ENCODE data around the gene PDE4D.

DNA sequence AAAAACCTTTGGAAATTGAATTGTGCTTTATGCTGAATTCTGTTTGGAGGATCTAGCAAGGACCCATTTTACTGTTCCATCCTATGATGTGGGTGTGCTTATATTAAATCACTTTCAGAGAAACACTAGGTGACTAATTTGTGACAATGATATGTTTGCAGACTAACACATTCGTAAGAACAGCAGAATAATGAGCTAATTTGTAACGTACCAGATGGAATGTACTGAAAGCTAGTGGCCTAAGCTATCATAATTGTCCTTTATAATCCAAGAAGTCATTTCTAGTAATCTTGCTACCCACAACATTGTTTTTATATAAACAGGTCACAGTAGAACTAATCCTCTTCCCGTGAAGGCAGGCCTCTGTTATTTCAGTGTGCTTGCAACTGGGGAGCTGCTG lies 292.5 kb downstream of the PDE4D start:
- TF ChIP-seq CHD1 (IDR thresholded peaks at IDR 0.05; ENCODE audit: low read depth, low read length): no peak
- TF ChIP-seq YY1 (IDR thresholded peaks at IDR 0.05; ENCODE audit: low read depth, low read length): no peak
- TF ChIP-seq BHLHE40 (IDR thresholded peaks at IDR 0.05; ENCODE audit: borderline replicate concordance in 1 of 2, low read depth in 2 of 2, low read length in 1 of 2): no peak
- TF ChIP-seq CTCF (IDR thresholded peaks at IDR 0.05 in 2 of 3, conservative IDR thresholded peaks at IDR 0.05 in 1 of 3; ENCODE audit: control insufficient read depth in 2 of 3, extremely low read depth in 1 of 3, insufficient read depth in 1 of 3, low read depth in 3 of 3, low read length in 3 of 3): no peak
- no peak for TF ChIP-seq POLR2AphosphoS5 (IDR thresholded peaks at IDR 0.05; ENCODE audit: low read length)
- TF ChIP-seq RAD21 (IDR thresholded peaks at IDR 0.05; ENCODE audit: insufficient read depth, low read depth, low read length): no peak
- no peak for TF ChIP-seq JUND (IDR thresholded peaks at IDR 0.05; ENCODE audit: low read depth, low read length)
- no peak for TF ChIP-seq SPI1 (IDR thresholded peaks at IDR 0.05; ENCODE audit: borderline replicate concordance, insufficient read depth, low read depth, low read length)
- no peak for TF ChIP-seq EZH2 (IDR thresholded peaks at IDR 0.05; ENCODE audit: borderline replicate concordance, control insufficient read depth, low read depth, low read length)
- no peak for TF ChIP-seq GABPA (IDR thresholded peaks at IDR 0.05; ENCODE audit: low read depth)
- TF ChIP-seq ZBED1 (IDR thresholded peaks at IDR 0.05; ENCODE audit: borderline replicate concordance): no peak
- TF ChIP-seq ZNF24 (IDR thresholded peaks at IDR 0.05): no peak
- TF ChIP-seq ZNF384 (IDR thresholded peaks at IDR 0.05; ENCODE audit: borderline replicate concordance, low read depth, low read length): no peak
- TF ChIP-seq NR2C1 (IDR thresholded peaks at IDR 0.05): no peak

All from GM12878 (cell line).